PFSK-1 (cell line): ENCODE results near the gene CCSER1.

ENCODE experiments used
- FOXP2 ChIP-seq: optimal IDR thresholded peaks from 2 replicates; pipeline ENCODE3; 2011; ENCODE audit warnings: borderline replicate concordance, control low read depth, inconsistent platforms; ENCODE audit not compliant: insufficient read depth; ENCODE audit errors: extremely low read length, extremely low read depth
- POLR2AphosphoS5 ChIP-seq: IDR thresholded peaks from 2 replicates; pipeline ENCODE4 v1.6.1; 2012; ENCODE audit warnings: low read depth, mild to moderate bottlenecking, control low read depth, low read length, moderate library complexity
- SIN3A ChIP-seq: IDR thresholded peaks from 2 replicates; pipeline ENCODE4 v1.6.1; 2012; ENCODE audit warnings: mild to moderate bottlenecking, low read length, moderate library complexity, borderline replicate concordance; ENCODE audit not compliant: insufficient read depth
- TAF1 ChIP-seq: IDR thresholded peaks from 2 replicates; pipeline ENCODE4 v1.6.1; 2012; ENCODE audit warnings: low read length, control low read depth, borderline replicate concordance; ENCODE audit not compliant: insufficient read depth
- TF ChIP-seq, protein P1 (sequence below), 2 experiments: IDR thresholded peaks; 2 replicates each; pipeline versions ENCODE4 v1.6.1 to v1.8.0; 2011 to 2012; ENCODE audit warnings: low read depth in 2 of 2, low read length in 2 of 2, control low read depth in 1 of 2, inconsistent platforms in 1 of 2, mild to moderate bottlenecking in 1 of 2, moderate library complexity in 1 of 2; ENCODE audit not compliant: insufficient read depth in 1 of 2

Gene CCSER1

DNA sequence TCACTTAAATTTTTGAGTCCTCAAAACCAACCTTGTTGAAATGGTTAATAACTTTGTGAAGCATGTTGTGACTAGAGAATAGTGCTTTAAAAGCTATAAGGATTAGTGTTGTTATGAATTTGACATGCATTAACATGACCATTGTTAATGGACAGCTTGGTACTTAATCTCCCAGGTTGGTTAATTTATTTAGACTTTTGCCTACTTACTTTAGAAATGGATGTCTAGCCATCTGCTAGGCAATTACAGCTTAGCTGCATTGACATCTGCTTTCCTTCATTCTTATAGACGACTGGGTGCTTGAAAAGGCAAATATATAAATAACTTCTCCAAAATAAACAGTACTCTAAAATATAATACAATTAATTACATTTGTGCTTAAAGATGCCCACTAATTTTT, 368.0 kb downstream of the CCSER1 start:
- TF ChIP-seq SIN3A = no peak
- TF ChIP-seq, protein P1, sequence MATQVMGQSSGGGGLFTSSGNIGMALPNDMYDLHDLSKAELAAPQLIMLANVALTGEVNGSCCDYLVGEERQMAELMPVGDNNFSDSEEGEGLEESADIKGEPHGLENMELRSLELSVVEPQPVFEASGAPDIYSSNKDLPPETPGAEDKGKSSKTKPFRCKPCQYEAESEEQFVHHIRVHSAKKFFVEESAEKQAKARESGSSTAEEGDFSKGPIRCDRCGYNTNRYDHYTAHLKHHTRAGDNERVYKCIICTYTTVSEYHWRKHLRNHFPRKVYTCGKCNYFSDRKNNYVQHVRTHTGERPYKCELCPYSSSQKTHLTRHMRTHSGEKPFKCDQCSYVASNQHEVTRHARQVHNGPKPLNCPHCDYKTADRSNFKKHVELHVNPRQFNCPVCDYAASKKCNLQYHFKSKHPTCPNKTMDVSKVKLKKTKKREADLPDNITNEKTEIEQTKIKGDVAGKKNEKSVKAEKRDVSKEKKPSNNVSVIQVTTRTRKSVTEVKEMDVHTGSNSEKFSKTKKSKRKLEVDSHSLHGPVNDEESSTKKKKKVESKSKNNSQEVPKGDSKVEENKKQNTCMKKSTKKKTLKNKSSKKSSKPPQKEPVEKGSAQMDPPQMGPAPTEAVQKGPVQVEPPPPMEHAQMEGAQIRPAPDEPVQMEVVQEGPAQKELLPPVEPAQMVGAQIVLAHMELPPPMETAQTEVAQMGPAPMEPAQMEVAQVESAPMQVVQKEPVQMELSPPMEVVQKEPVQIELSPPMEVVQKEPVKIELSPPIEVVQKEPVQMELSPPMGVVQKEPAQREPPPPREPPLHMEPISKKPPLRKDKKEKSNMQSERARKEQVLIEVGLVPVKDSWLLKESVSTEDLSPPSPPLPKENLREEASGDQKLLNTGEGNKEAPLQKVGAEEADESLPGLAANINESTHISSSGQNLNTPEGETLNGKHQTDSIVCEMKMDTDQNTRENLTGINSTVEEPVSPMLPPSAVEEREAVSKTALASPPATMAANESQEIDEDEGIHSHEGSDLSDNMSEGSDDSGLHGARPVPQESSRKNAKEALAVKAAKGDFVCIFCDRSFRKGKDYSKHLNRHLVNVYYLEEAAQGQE (IDR thresholded peaks at IDR 0.05; ENCODE audit: insufficient read depth in 1 of 2, low read depth in 2 of 2, low read length in 2 of 2) = no peak
- TF ChIP-seq POLR2AphosphoS5 = no peak
- no peak for TF ChIP-seq TAF1
- TF ChIP-seq FOXP2 = no peak

DNA sequence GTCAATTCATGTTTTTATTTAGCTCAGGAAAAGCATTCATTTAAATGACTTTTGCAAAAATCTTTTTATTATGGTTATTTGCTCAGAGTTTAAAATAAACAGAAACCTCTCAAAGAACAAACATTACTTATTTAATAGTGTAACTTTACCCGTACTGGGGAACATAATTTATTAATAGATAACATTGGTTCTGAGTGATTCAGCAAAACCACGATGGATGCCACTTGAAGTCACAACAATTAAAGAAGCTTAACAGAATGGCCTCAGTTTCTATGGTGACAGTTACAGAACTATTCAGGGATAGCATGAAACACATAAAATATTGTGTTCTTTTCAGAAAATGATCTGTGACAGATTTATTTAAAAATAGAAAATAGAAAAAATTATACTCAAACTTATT, 368.7 kb downstream of the CCSER1 start:
- TF ChIP-seq POLR2AphosphoS5 (no peak), SIN3A (no peak), FOXP2 (no peak), TAF1 (no peak)
- TF ChIP-seq, protein P1 (IDR thresholded peaks at IDR 0.05; ENCODE audit: insufficient read depth in 1 of 2, low read depth in 2 of 2, low read length in 2 of 2) = no peak

DNA sequence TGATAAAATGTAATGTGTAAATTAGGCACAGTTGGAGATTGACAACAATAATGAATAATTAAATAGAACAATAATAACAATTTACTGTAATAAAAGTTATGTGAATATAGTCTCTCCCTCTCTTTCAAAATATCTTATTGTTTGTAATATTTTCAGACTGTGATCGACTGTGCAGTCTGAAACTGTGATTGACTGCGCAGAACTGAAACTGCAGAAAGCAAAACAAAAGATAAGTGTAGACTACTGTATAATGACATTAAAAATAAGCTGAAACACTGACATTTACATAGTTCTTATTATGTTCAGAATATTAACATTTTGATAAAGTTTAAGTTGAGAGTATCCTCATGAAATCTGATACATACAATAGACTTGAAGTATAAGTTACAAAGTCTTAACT, 371.0 kb downstream of the CCSER1 start:
- TF ChIP-seq SIN3A = no peak
- TF ChIP-seq TAF1 = no peak
- TF ChIP-seq FOXP2 = no peak
- TF ChIP-seq POLR2AphosphoS5 = no peak
- TF ChIP-seq, protein P1 (IDR thresholded peaks at IDR 0.05; ENCODE audit: insufficient read depth in 1 of 2, low read depth in 2 of 2, low read length in 2 of 2) = no peak

DNA sequence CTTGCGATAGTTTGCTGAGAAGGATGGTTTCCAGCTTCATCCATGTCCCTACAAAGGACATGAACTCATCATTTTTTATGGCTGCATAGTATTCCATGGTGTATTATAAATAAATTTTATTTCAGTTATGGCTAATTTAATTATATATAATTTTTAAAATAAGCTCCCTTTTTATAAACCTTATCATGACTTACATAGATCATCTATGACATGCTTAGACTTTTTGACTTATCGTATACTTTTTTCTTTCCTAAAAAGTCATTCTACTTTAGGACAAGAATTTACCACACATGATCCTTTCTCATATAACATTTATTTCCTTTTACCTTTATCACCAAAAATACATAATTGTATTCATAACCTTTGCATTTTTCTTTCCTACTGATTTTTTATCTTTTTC, 376.5 kb downstream of the CCSER1 start:
- TF ChIP-seq POLR2AphosphoS5 = no peak
- TF ChIP-seq SIN3A = no peak
- no peak for TF ChIP-seq TAF1
- TF ChIP-seq, protein P1 (IDR thresholded peaks at IDR 0.05; ENCODE audit: insufficient read depth in 1 of 2, low read depth in 2 of 2, low read length in 2 of 2) = no peak
- TF ChIP-seq FOXP2 = no peak

DNA sequence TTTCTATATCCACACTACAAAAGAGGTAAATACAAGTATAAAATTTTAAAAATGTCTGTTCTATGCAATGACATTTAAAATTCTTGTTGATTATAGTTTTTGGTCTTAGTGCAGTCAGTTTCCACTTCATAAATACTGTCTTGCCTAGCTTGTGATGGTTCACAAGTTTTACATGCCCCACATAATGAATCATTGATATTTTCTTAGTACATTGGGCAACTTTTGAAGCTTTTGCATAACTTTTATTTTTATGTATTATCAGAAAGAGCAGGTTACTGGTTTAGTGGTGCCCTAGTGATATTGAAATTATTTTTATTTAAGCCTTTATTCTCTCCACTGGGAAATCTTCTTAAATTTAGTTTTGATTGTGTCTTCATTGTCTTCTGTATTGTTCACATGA, 388.0 kb downstream of the CCSER1 start:
- TF ChIP-seq FOXP2 (no peak), TAF1 (no peak), SIN3A (no peak)
- TF ChIP-seq, protein P1 (IDR thresholded peaks at IDR 0.05; ENCODE audit: insufficient read depth in 1 of 2, low read depth in 2 of 2, low read length in 2 of 2) = no peak
